H9 (cell line): ENCODE measurements around the gene JPT2. TPM values are rescaled to one million over a fixed set of nuclear protein-coding genes. Genes with fewer than 3 reads are reported as not detected.
"Not testable (repeated sequence)": the region's sequence is repeated elsewhere in the genome, so short reads cannot be mapped to it uniquely, and the experiment has no call there.

Experiments used
- DNase-seq: peaks from one replicate; pipeline ENCODE4 v3.0.0-alpha.2; 2017
- H2AFZ ChIP-seq: one replicate; pipeline ENCODE4 v1.6.1; 2013; ENCODE audit warnings: mild to moderate bottlenecking, low read length, control low read depth, moderate library complexity
- H2AK5ac ChIP-seq: 2 replicates; pipeline ENCODE4 v1.6.1; 2013; ENCODE audit warnings: low read length, control low read depth, mixed read lengths; ENCODE audit not compliant: insufficient read length
- H2BK120ac ChIP-seq: one replicate; pipeline ENCODE4 v1.6.1; 2013; ENCODE audit warnings: low read depth, mild to moderate bottlenecking, low read length, control low read depth, inconsistent platforms; ENCODE audit not compliant: poor library complexity, severe bottlenecking
- H2BK12ac ChIP-seq: 2 replicates; pipeline ENCODE4 v1.6.1; 2013; ENCODE audit warnings: low read length, control low read depth, mixed read lengths, low read depth; ENCODE audit not compliant: insufficient read length
- H2BK15ac ChIP-seq: 2 replicates; pipeline ENCODE4 v1.6.1; 2013; ENCODE audit warnings: low read depth, low read length, control low read depth
- H2BK20ac ChIP-seq: one replicate; pipeline ENCODE4 v1.6.1; 2013; ENCODE audit warnings: low read depth, mild to moderate bottlenecking, low read length, control low read depth, inconsistent platforms; ENCODE audit not compliant: poor library complexity, severe bottlenecking
- H2BK5ac ChIP-seq: 2 replicates; pipeline ENCODE4 v1.6.1; 2013; ENCODE audit warnings: low read length, control low read depth, mixed read lengths; ENCODE audit not compliant: insufficient read length
- H3K14ac ChIP-seq: 2 replicates; pipeline ENCODE4 v1.6.1; 2013; ENCODE audit warnings: low read length, control low read depth; ENCODE audit not compliant: insufficient read depth
- H3K18ac ChIP-seq: 2 replicates; pipeline ENCODE4 v1.6.1; 2013; ENCODE audit warnings: low read depth, mild to moderate bottlenecking, mixed read lengths, low read length, control low read depth; ENCODE audit not compliant: insufficient read length
- H3K23ac ChIP-seq: 2 replicates; pipeline ENCODE4 v1.6.1; 2013; ENCODE audit warnings: low read length, control low read depth, mixed read lengths, low read depth; ENCODE audit not compliant: insufficient read length
- H3K23me2 ChIP-seq: 2 replicates; pipeline ENCODE4 v1.6.1; 2013; ENCODE audit warnings: low read depth, mild to moderate bottlenecking, mixed read lengths, low read length, control low read depth; ENCODE audit not compliant: insufficient read length, poor library complexity, severe bottlenecking
- H3K27ac ChIP-seq: 2 replicates; pipeline ENCODE4 v1.5.1; 2013; ENCODE audit warnings: low read length, control low read depth, mixed read lengths, low read depth; ENCODE audit not compliant: insufficient read length
- H3K27me3 ChIP-seq: 2 replicates; pipeline ENCODE4 v1.6.1; 2013; ENCODE audit warnings: low read length, control low read depth, inconsistent platforms; ENCODE audit not compliant: insufficient read depth
- H3K4ac ChIP-seq: 2 replicates; pipeline ENCODE4 v1.6.1; 2013; ENCODE audit warnings: low read depth, mild to moderate bottlenecking, control low read depth, inconsistent platforms, low read length, moderate library complexity
- H3K4me1 ChIP-seq: 2 replicates; pipeline ENCODE4 v1.6.1; 2013; ENCODE audit warnings: low read length, control low read depth, inconsistent platforms; ENCODE audit not compliant: insufficient read depth
- H3K4me2 ChIP-seq: 2 replicates; pipeline ENCODE4 v1.6.1; 2013; ENCODE audit warnings: low read length, control low read depth, mixed read lengths; ENCODE audit not compliant: insufficient read length, insufficient read depth
- H3K56ac ChIP-seq: 2 replicates; pipeline ENCODE4 v1.6.1; 2013; ENCODE audit warnings: low read depth, mild to moderate bottlenecking, mixed read lengths, low read length, control low read depth; ENCODE audit not compliant: insufficient read length
- H3K79me1 ChIP-seq: 2 replicates; pipeline ENCODE4 v1.6.1; 2013; ENCODE audit warnings: low read depth, mild to moderate bottlenecking, moderate library complexity, low read length, control low read depth, inconsistent platforms; ENCODE audit not compliant: insufficient read depth, poor library complexity, severe bottlenecking
- H3K79me2 ChIP-seq: 2 replicates; pipeline ENCODE4 v1.6.1; 2013; ENCODE audit warnings: low read length, control low read depth, inconsistent platforms; ENCODE audit not compliant: insufficient read depth
- H3K9ac ChIP-seq: 2 replicates; pipeline ENCODE4 v1.6.1; 2013; ENCODE audit warnings: low read length, control low read depth, mixed read lengths; ENCODE audit not compliant: insufficient read length; ENCODE audit errors: extremely low read depth
- H3K9me3 ChIP-seq: one replicate; pipeline ENCODE4 v1.6.1; 2013; ENCODE audit warnings: low read depth, low read length, inconsistent platforms; ENCODE audit not compliant: control insufficient read depth
- H3T11ph ChIP-seq: one replicate; pipeline ENCODE4 v1.6.1; 2013; ENCODE audit warnings: mild to moderate bottlenecking, low read length, control low read depth, inconsistent platforms
- H4K20me1 ChIP-seq: one replicate; pipeline ENCODE4 v1.6.1; 2013; ENCODE audit not compliant: control insufficient read depth, insufficient read length, insufficient read depth
- H4K5ac ChIP-seq: 2 replicates; pipeline ENCODE4 v1.6.1; 2013; ENCODE audit warnings: low read depth, mild to moderate bottlenecking, mixed read lengths, low read length, control low read depth; ENCODE audit not compliant: insufficient read length
- H4K8ac ChIP-seq: replicated peaks from 2 replicates; pipeline ENCODE4 v1.6.1; 2013; ENCODE audit warnings: low read length, control low read depth, mixed read lengths, low read depth; ENCODE audit not compliant: insufficient read length
- H4K91ac ChIP-seq: 2 replicates; pipeline ENCODE4 v1.6.1; 2013; ENCODE audit warnings: low read depth, mild to moderate bottlenecking, moderate library complexity, mixed read lengths, low read length, control low read depth; ENCODE audit not compliant: insufficient read length
- H3K27ac Mint-ChIP-seq, 3 experiments: 2 replicates in 2 of 3; 3 replicates in 1 of 3; pipeline ENCODE4 v1.8.0; 2020 to 2021; ENCODE audit warnings: mixed read lengths in 3 of 3, mild to moderate bottlenecking in 1 of 3, moderate library complexity in 1 of 3
- H3K27me3 Mint-ChIP-seq: 2 replicates; pipeline ENCODE4 v1.8.0; 2021; ENCODE audit warnings: low read depth, mild to moderate bottlenecking, moderate library complexity, mixed read lengths
- H3K36me3 Mint-ChIP-seq, 3 experiments: 2 replicates in 2 of 3; 3 replicates in 1 of 3; pipeline ENCODE4 v1.8.0; 2020 to 2021; ENCODE audit warnings: low read depth in 3 of 3, mixed read lengths in 3 of 3; ENCODE audit not compliant: insufficient read depth in 1 of 3
- H3K4me1 Mint-ChIP-seq, 2 experiments: 2 replicates each; pipeline ENCODE4 v1.8.0; 2020; ENCODE audit warnings: mixed read lengths in 2 of 2
- H3K4me3 Mint-ChIP-seq, 2 experiments: 2 replicates in 1 of 2; 3 replicates in 1 of 2; pipeline ENCODE4 v1.8.0; 2020 to 2021; ENCODE audit warnings: mild to moderate bottlenecking in 2 of 2, mixed read lengths in 2 of 2, moderate library complexity in 1 of 2
- H3K9me3 Mint-ChIP-seq, 2 experiments: 2 replicates in 1 of 2; 3 replicates in 1 of 2; pipeline ENCODE4 v1.8.0; 2020; ENCODE audit warnings: mild to moderate bottlenecking in 2 of 2, mixed read lengths in 2 of 2, moderate library complexity in 1 of 2
- WGBS: extraction: QIAGEN DNeasy Blood & Tissue Kit; methylation state at CpG from one replicate; pipeline ENCODE4 v1.1.7; 2013; ENCODE audit warnings: missing lambda C conversion rate, low lambda C conversion rate, mixed read lengths; ENCODE audit not compliant: insufficient read length; ENCODE audit errors: extremely low coverage; 5-methylcytosine and 5-hydroxymethylcytosine counted together
- total RNA-seq: library from RNA; stranded (reverse); gene quantifications from 2 replicates; pipeline ENCODE4 v1.2.1, GENCODE V29; 2021
- TF ChIP-seq, protein P1 (sequence below): fragments of 200-600 bp; sonication (generic); conservative IDR thresholded peaks from 3 replicates; pipeline ENCODE4 v1.8.0; 2021; ENCODE audit warnings: antibody characterized with exemption, mild to moderate bottlenecking

The JPT2 gene
- total RNA-seq, 1 experiment from 2014 or later, result 206 TPM

DNA sequence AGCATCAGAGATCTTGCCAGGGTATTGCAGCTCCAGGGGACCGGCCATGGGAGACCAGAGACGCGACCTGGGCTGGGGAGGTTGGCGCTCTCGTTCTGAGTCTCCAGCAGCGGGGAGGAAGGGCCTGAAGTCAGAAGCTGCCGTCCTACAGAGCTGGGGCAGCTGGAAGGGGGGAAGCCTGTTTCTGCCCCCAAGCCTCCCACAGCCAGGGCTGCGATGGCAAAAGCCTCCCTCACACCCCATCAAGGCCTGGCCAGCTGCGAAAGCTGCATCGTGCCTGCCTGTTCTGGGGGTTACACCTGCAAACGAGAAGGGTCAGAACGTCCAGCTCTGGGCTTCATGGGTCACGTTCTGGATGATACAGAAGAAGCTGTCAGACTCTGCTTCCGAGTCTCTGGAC, 54.0 kb downstream of the JPT2 start:
- H3K9me3 Mint-ChIP-seq, result no peaks in the 10 kb centered on the region
- H3T11ph ChIP-seq, result no peak overlapping the region
- H2BK12ac ChIP-seq, result no peak overlapping the region
- H3K4ac ChIP-seq, result no peak overlapping the region
- H2BK5ac ChIP-seq, result no peak overlapping the region
- no peak overlapping the region for H4K91ac ChIP-seq
- no peak overlapping the region for H4K8ac ChIP-seq
- no peak overlapping the region for H2BK120ac ChIP-seq
- H3K9ac ChIP-seq, result no peak overlapping the region
- H3K9me3 ChIP-seq, result no peaks in the 10 kb centered on the region
- no peaks in the 10 kb centered on the region for H3K23me2 ChIP-seq
- H3K56ac ChIP-seq, result no peak overlapping the region
- no peak overlapping the region for H3K14ac ChIP-seq
- H4K5ac ChIP-seq, result no peak overlapping the region
- H3K4me3 Mint-ChIP-seq, result no peak overlapping the region
- no peaks in the 10 kb centered on the region for H3K4me1 ChIP-seq
- no peaks in the 10 kb centered on the region for H4K20me1 ChIP-seq
- H3K27me3 ChIP-seq, result no peaks in the 10 kb centered on the region
- H3K36me3 Mint-ChIP-seq, result peaks cover 2 to 21% (median 18%) of the 10 kb centered on the region in 3 experiments; a peak in 6 of 7 replicates
- no peaks in the 10 kb centered on the region for H3K4me1 Mint-ChIP-seq
- no peak overlapping the region for H2AK5ac ChIP-seq
- H2AFZ ChIP-seq, result no peak overlapping the region
- H2BK15ac ChIP-seq, result no peak overlapping the region
- H3K18ac ChIP-seq, result no peak overlapping the region
- no peak overlapping the region for H3K4me2 ChIP-seq
- H3K27me3 Mint-ChIP-seq, result no peaks in the 10 kb centered on the region
- no peak overlapping the region for H3K27ac ChIP-seq
- DNase-seq, result no peak
- H3K79me2 ChIP-seq, result no peaks in the 10 kb centered on the region
- no peak overlapping the region for H3K23ac ChIP-seq
- H3K79me1 ChIP-seq, result no peaks in the 10 kb centered on the region
- TF ChIP-seq, protein P1, sequence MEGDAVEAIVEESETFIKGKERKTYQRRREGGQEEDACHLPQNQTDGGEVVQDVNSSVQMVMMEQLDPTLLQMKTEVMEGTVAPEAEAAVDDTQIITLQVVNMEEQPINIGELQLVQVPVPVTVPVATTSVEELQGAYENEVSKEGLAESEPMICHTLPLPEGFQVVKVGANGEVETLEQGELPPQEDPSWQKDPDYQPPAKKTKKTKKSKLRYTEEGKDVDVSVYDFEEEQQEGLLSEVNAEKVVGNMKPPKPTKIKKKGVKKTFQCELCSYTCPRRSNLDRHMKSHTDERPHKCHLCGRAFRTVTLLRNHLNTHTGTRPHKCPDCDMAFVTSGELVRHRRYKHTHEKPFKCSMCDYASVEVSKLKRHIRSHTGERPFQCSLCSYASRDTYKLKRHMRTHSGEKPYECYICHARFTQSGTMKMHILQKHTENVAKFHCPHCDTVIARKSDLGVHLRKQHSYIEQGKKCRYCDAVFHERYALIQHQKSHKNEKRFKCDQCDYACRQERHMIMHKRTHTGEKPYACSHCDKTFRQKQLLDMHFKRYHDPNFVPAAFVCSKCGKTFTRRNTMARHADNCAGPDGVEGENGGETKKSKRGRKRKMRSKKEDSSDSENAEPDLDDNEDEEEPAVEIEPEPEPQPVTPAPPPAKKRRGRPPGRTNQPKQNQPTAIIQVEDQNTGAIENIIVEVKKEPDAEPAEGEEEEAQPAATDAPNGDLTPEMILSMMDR, result no peak
- peak overlapping the region in 1 of 3 experiments; percentile 87; a peak in 2 of 7 replicates for H3K27ac Mint-ChIP-seq
- no CpG with 5 or more reads among the region's 14 CpGs for WGBS
- H2BK20ac ChIP-seq, result no peak overlapping the region

DNA sequence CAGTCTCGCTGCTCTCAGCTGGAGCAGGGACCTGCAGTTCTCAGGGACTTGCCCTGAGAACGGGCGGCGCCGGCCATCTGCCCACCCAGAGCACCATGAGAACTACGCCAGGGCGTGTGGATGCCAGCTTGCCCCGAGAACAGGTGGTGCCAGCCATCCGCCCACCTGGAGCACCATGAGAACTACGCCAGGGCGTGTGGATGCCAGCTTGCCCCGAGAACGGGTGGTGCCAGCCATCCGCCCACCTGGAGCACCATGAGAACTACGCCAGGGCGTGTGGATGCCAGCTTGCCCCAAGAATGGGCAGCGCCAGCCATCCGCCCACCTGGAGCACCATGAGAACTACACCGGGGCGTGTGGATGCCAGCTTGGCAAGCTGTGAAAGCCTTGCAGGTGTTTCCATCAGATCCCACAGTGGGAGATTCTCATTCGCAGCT, 54.5 kb downstream of the JPT2 start:
- not testable (repeated sequence) for H4K20me1 ChIP-seq, H3K79me2 ChIP-seq, H3K14ac ChIP-seq, H3K4me1 ChIP-seq, H2AK5ac ChIP-seq, H3K18ac ChIP-seq, H3K79me1 ChIP-seq, H3K27ac Mint-ChIP-seq, H2BK5ac ChIP-seq, H3K27ac ChIP-seq, H3K9ac ChIP-seq, H3K27me3 ChIP-seq, H3K56ac ChIP-seq, H2BK12ac ChIP-seq, H3K9me3 ChIP-seq, H4K8ac ChIP-seq, H3K27me3 Mint-ChIP-seq, H2BK20ac ChIP-seq, H4K5ac ChIP-seq, H3K4ac ChIP-seq, H3T11ph ChIP-seq, H4K91ac ChIP-seq, DNase-seq, H2BK15ac ChIP-seq, H3K23me2 ChIP-seq, H3K4me1 Mint-ChIP-seq, H2AFZ ChIP-seq, H3K4me2 ChIP-seq, H3K4me3 Mint-ChIP-seq, H3K9me3 Mint-ChIP-seq, H2BK120ac ChIP-seq, H3K23ac ChIP-seq
- peaks cover 2 to 16% (median 13%) of the 10 kb centered on the region in 3 experiments; a peak in 6 of 7 replicates for H3K36me3 Mint-ChIP-seq
- WGBS, result no CpG with 5 or more reads among the region's 21 CpGs
